ENCODE results near the gene SEMA5B.
A peak's percentile ranks its signal among the peaks of the same experiment; 100 is the strongest.

Gene SEMA5B

GRCh38 chr3:122975163-122975923 is 52.2 kb downstream of the SEMA5B start:
- peak in 5 of 56 donors; percentile 9 to 31 (median 18) for DNase-seq

- peak in 3 of 56 donors; percentile 9 to 44 (median 17) for DNase-seq
These were observed 52.8 kb downstream of the SEMA5B start for GRCh38 chr3:122974764-122975162.

- peak in 8 of 56 donors; percentile 9 to 37 (median 24) for DNase-seq
These were observed 53.5 kb downstream of the SEMA5B start for GRCh38 chr3:122973893-122974615.

- DNase-seq: no peak
These were observed 55.4 kb downstream of the SEMA5B start for GRCh38 chr3:122972141-122972540.

- DNase-seq: peak in 8 of 56 donors; percentile 7 to 45 (median 24)
These were observed 57.7 kb downstream of the SEMA5B start for GRCh38 chr3:122969585-122970469.

GRCh38 chr3:122967765-122968164 is 59.8 kb downstream of the SEMA5B start:
- no peak for DNase-seq

- no peak for DNase-seq
These were observed 60.2 kb downstream of the SEMA5B start for GRCh38 chr3:122967356-122967755.

- DNase-seq: no peak
These were observed 61.5 kb downstream of the SEMA5B start for GRCh38 chr3:122966045-122966444.

- DNase-seq: no peak
These were observed 62.8 kb downstream of the SEMA5B start for GRCh38 chr3:122964811-122965210.

- peak in 12 of 56 donors; percentile 7 to 49 (median 18) for DNase-seq
These were observed 65.4 kb downstream of the SEMA5B start for GRCh38 chr3:122962149-122962548.

- DNase-seq: no peak
These were observed 66.4 kb downstream of the SEMA5B start for GRCh38 chr3:122961146-122961545.

- no peak for DNase-seq
These were observed 66.9 kb downstream of the SEMA5B start for GRCh38 chr3:122960652-122961051.

GRCh38 chr3:122959339-122959738 is 68.2 kb downstream of the SEMA5B start:
- no peak for DNase-seq

GRCh38 chr3:122957707-122958689 is 69.6 kb downstream of the SEMA5B start:
- DNase-seq: no peak

GRCh38 chr3:122956693-122957455 is 70.7 kb downstream of the SEMA5B start:
- no peak for DNase-seq

- no peak for DNase-seq
These were observed 71.5 kb downstream of the SEMA5B start for GRCh38 chr3:122955916-122956692.

GRCh38 chr3:122952520-122952919 is 75.0 kb downstream of the SEMA5B start:
- no peak for DNase-seq

- DNase-seq: no peak
These were observed 79.2 kb downstream of the SEMA5B start for GRCh38 chr3:122948408-122948807.

GRCh38 chr3:122947738-122948137 is 79.8 kb downstream of the SEMA5B start:
- DNase-seq: no peak

Data from nucleus accumbens (tissue), 56 donors.